Uterus (tissue), 4 donors: ENCODE measurements around the gene PITPNM3. TPM values are rescaled to one million over a fixed set of nuclear protein-coding genes. Genes with fewer than 3 reads are reported as not detected.

ENCODE experiments used
- DNase-seq, 2 donors: peaks; one replicate each; pipeline ENCODE4 v3.0.0-alpha.2; 2019 to 2020
- H3K27ac ChIP-seq, 2 donors: fragments of 200-600 bp; sonication (generic); 1 replicate in 1 of 2; 2 replicates in 1 of 2; pipeline ENCODE4 v1.5.1; 2016 to 2018
- H3K27me3 ChIP-seq, 2 donors: fragments of 200-600 bp; sonication (generic); one replicate each; pipeline ENCODE4 v1.5.1; 2018 to 2019; ENCODE audit warnings: control low read depth in 1 of 2
- H3K36me3 ChIP-seq, 2 donors: fragments of 200-600 bp; sonication (generic); one replicate each; pipeline ENCODE4 v1.5.1; 2019; ENCODE audit warnings: control low read depth in 1 of 2
- H3K4me1 ChIP-seq, 2 donors: fragments of 200-600 bp; sonication (generic); one replicate each; pipeline ENCODE4 v1.5.1; 2018 to 2019; ENCODE audit warnings: control low read depth in 1 of 2
- H3K4me3 ChIP-seq, 2 donors: fragments of 200-600 bp; sonication (generic); 1 replicate in 1 of 2; 2 replicates in 1 of 2; pipeline ENCODE4 v1.5.1; 2018 to 2019; ENCODE audit warnings: mild to moderate bottlenecking in 1 of 2
- H3K9me3 ChIP-seq, 2 donors: fragments of 200-600 bp; sonication (generic); one replicate each; pipeline ENCODE4 v1.5.1; 2019; ENCODE audit warnings: control low read depth in 1 of 2
- CTCF ChIP-seq, 4 experiments: fragments of 200-600 bp in 2 of 4; fragments of 450-650 bp in 2 of 4; sonication (generic) in 2 of 4; IDR thresholded peaks; one replicate each; pipeline ENCODE4 v1.5.1; 2016 to 2019; ENCODE audit warnings: antibody characterized with exemption in 4 of 4, mild to moderate bottlenecking in 2 of 4, moderate library complexity in 1 of 4
- POLR2A ChIP-seq, 2 donors: fragments of 450-650 bp; IDR thresholded peaks; one replicate each; pipeline ENCODE4 v1.6.1; 2016; ENCODE audit warnings: antibody characterized with exemption in 2 of 2, mild to moderate bottlenecking in 1 of 2, moderate library complexity in 1 of 2
- intact Hi-C: fragments of 100-400 bp; cut with DNase I; formaldehyde crosslinking; loops from one replicate; pipeline ENCODE4 v1.15.1; 2023; ENCODE audit warnings: low total_unique reads
- total RNA-seq, 4 donors: library from RNA; depleted of rRNA in 3 of 4; stranded (reverse); fragments of >200 nt in 3 of 4; gene quantifications; one replicate each; pipeline versions ENCODE4 v1.1.0 to v1.2.4, GENCODE V29; 2014 to 2023
- donor health status: DM: yes; HTN: yes; CAD: no.

The PITPNM3 gene
- total RNA-seq, 4 donors from 2014 or later: 0.59 to 9.3 (median 6.1) TPM

GRCh38 chr17:6439951-6440350 lies 116.4 kb downstream of the PITPNM3 start:
- Histone ChIP-seq H3K27me3 (peaks cover 0 to 6% of the 10 kb centered on the region in 2 donors), H3K4me1 (no peaks in the 10 kb centered on the region), H3K27ac (no peak overlapping the region), H3K36me3 (no peaks in the 10 kb centered on the region), H3K9me3 (no peaks in the 10 kb centered on the region), H3K4me3 (no peak overlapping the region)
- DNase-seq: no peak
- intact Hi-C loops: no loop called here
- TF ChIP-seq POLR2A (IDR thresholded peaks at IDR 0.05) (no peak), CTCF (IDR thresholded peaks at IDR 0.05) (no peak)

- no peak for DNase-seq
- intact Hi-C loops: no loop called here
These were observed 118.4 kb downstream of the PITPNM3 start for GRCh38 chr17:6437956-6438355.

GRCh38 chr17:6437466-6437865 lies 118.9 kb downstream of the PITPNM3 start:
- H3K27ac ChIP-seq: no peak overlapping the region
- no peaks in the 10 kb centered on the region for H3K4me1 ChIP-seq
- H3K4me3 ChIP-seq: no peak overlapping the region
- peaks cover 0 to 6% of the 10 kb centered on the region in 2 donors for H3K27me3 ChIP-seq
- no peak for TF ChIP-seq CTCF (IDR thresholded peaks at IDR 0.05)
- TF ChIP-seq POLR2A (IDR thresholded peaks at IDR 0.05): no peak
- H3K9me3 ChIP-seq: no peaks in the 10 kb centered on the region
- no peaks in the 10 kb centered on the region for H3K36me3 ChIP-seq
- no peak for DNase-seq
- intact Hi-C loops: no loop called here

More at GRCh38 chr17:6437956-6438355, 118.4 kb downstream of the PITPNM3 start:
- TF ChIP-seq CTCF (IDR thresholded peaks at IDR 0.05) (no peak), POLR2A (IDR thresholded peaks at IDR 0.05) (no peak)
- Histone ChIP-seq H3K27ac (no peak overlapping the region), H3K4me1 (no peaks in the 10 kb centered on the region), H3K36me3 (no peaks in the 10 kb centered on the region), H3K4me3 (no peak overlapping the region), H3K9me3 (no peaks in the 10 kb centered on the region), H3K27me3 (peaks cover 0 to 6% of the 10 kb centered on the region in 2 donors)

GRCh38 chr17:6435968-6436367 lies 120.4 kb downstream of the PITPNM3 start:
- H3K27ac ChIP-seq: no peak overlapping the region
- TF ChIP-seq CTCF (IDR thresholded peaks at IDR 0.05): peak; percentile 53 to 70 (median 68)
- no peak for TF ChIP-seq POLR2A (IDR thresholded peaks at IDR 0.05)
- H3K4me3 ChIP-seq: no peak overlapping the region
- no peaks in the 10 kb centered on the region for H3K4me1 ChIP-seq
- H3K36me3 ChIP-seq: no peaks in the 10 kb centered on the region
- intact Hi-C loops: no loop called here
- H3K27me3 ChIP-seq: peaks cover 0 to 6% of the 10 kb centered on the region in 2 donors
- DNase-seq: peak in 1 of 2 donors; percentile 25
- no peaks in the 10 kb centered on the region for H3K9me3 ChIP-seq

GRCh38 chr17:6435051-6435450 lies 121.3 kb downstream of the PITPNM3 start, which contains the start of gene AIPL1:
Gene AIPL1, minus strand, starts transcription at chr17:6435121. Its CDS starts 17 bp downstream, at chr17:6435104.
- TF ChIP-seq CTCF (IDR thresholded peaks at IDR 0.05) (no peak), POLR2A (IDR thresholded peaks at IDR 0.05) (no peak)
- peaks cover 0 to 6% of the 10 kb centered on the region in 2 donors for H3K27me3 ChIP-seq
- H3K9me3 ChIP-seq: no peaks in the 10 kb centered on the region
- H3K27ac ChIP-seq: no peak within 1 kb of the TSS
- intact Hi-C loops: no loop called here
- H3K36me3 ChIP-seq: no peaks in the 10 kb centered on the region
- DNase-seq: no peak
- no peak within 1 kb of the TSS for H3K4me3 ChIP-seq
- H3K4me1 ChIP-seq: no peaks in the 10 kb centered on the region
